Astrocyte (in vitro differentiated cells and primary cell): Measurements from ENCODE around the gene RANBP1. TPM values are rescaled to one million over a fixed set of nuclear protein-coding genes. Genes with fewer than 3 reads are reported as not detected.

Experiments used
- DNase-seq: peaks from one replicate; pipeline ENCODE4 v3.0.0-alpha.2; 2010; ENCODE audit warnings: low read depth
- FAIRE-seq: peaks from 2 replicates; lab custom pipeline; 2011; peaks lifted over from hg19 to GRCh38; lab: Jason Lieb, UNC
- H2AFZ ChIP-seq: 2 replicates; pipeline ENCODE4 v1.6.0; 2012; ENCODE audit warnings: low read depth, low read length, inconsistent platforms
- H3K27ac ChIP-seq: 2 replicates; pipeline ENCODE4 v1.5.1; 2011; ENCODE audit warnings: low read depth, low read length, inconsistent platforms
- H3K27me3 ChIP-seq: 2 replicates; pipeline ENCODE4 v1.6.0; 2011; ENCODE audit warnings: low read length, inconsistent platforms; ENCODE audit not compliant: insufficient read depth
- H3K36me3 ChIP-seq: 2 replicates; pipeline ENCODE4 v1.5.1; 2011; ENCODE audit warnings: low read length, inconsistent platforms; ENCODE audit not compliant: insufficient read depth
- H3K4me1 ChIP-seq: 2 replicates; pipeline ENCODE4 v1.5.1; 2011; ENCODE audit warnings: low read length, inconsistent platforms; ENCODE audit not compliant: insufficient read depth
- H3K4me2 ChIP-seq: 2 replicates; pipeline ENCODE4 v1.6.0; 2012; ENCODE audit warnings: low read length, inconsistent platforms
- H3K4me3 ChIP-seq: 2 replicates; pipeline ENCODE4 v1.5.1; 2011; ENCODE audit warnings: low read depth, mild to moderate bottlenecking, low read length, inconsistent platforms; ENCODE audit not compliant: insufficient read depth
- H3K79me2 ChIP-seq: 2 replicates; pipeline ENCODE4 v1.6.0; 2012; ENCODE audit warnings: mild to moderate bottlenecking, low read length, inconsistent platforms; ENCODE audit not compliant: insufficient read depth
- H3K9ac ChIP-seq: 2 replicates; pipeline ENCODE4 v1.6.0; 2012; ENCODE audit warnings: mild to moderate bottlenecking, low read length, inconsistent platforms
- H3K9me3 ChIP-seq: 2 replicates; pipeline ENCODE4 v1.5.1; 2012; ENCODE audit warnings: low read depth, mild to moderate bottlenecking, low read length, inconsistent platforms; ENCODE audit not compliant: insufficient read depth
- H4K20me1 ChIP-seq: 2 replicates; pipeline ENCODE4 v1.6.0; 2012; ENCODE audit warnings: low read length, inconsistent platforms; ENCODE audit not compliant: insufficient read depth
- H3K27ac Mint-ChIP-seq: one replicate; pipeline ENCODE4 v1.8.0; 2021; ENCODE audit warnings: mild to moderate bottlenecking, mixed read lengths; ENCODE audit not compliant: unreplicated experiment
- H3K27me3 Mint-ChIP-seq: one replicate; pipeline ENCODE4 v1.8.0; 2021; ENCODE audit warnings: low read depth, mixed read lengths; ENCODE audit not compliant: unreplicated experiment
- H3K36me3 Mint-ChIP-seq: one replicate; pipeline ENCODE4 v1.8.0; 2021; ENCODE audit warnings: low read depth, mixed read lengths; ENCODE audit not compliant: unreplicated experiment
- H3K4me1 Mint-ChIP-seq: one replicate; pipeline ENCODE4 v1.8.0; 2021; ENCODE audit warnings: low read depth, mixed read lengths; ENCODE audit not compliant: unreplicated experiment
- H3K4me3 Mint-ChIP-seq: one replicate; pipeline ENCODE4 v1.8.0; 2021; ENCODE audit warnings: mild to moderate bottlenecking, moderate library complexity, mixed read lengths; ENCODE audit not compliant: unreplicated experiment
- H3K9me3 Mint-ChIP-seq: one replicate; pipeline ENCODE4 v1.8.0; 2021; ENCODE audit warnings: mild to moderate bottlenecking, mixed read lengths; ENCODE audit not compliant: unreplicated experiment
- EZH2 ChIP-seq: IDR thresholded peaks from 2 replicates; pipeline ENCODE4 v1.6.1; 2012; ENCODE audit warnings: mild to moderate bottlenecking, low read length, inconsistent platforms; ENCODE audit not compliant: insufficient read depth
- total RNA-seq: library from RNA; stranded (reverse); gene quantifications from 2 replicates; pipeline ENCODE4 v1.2.1, GENCODE V29; 2021
- TF ChIP-seq, protein P1 (sequence below): IDR thresholded peaks from 2 replicates; pipeline ENCODE4 v1.5.1; 2011; ENCODE audit warnings: low read depth, mild to moderate bottlenecking, inconsistent platforms, low read length, moderate library complexity; ENCODE audit not compliant: insufficient read depth

RANBP1 gene
- total RNA-seq, 1 donor from 2014 or later: 164 TPM

DNA sequence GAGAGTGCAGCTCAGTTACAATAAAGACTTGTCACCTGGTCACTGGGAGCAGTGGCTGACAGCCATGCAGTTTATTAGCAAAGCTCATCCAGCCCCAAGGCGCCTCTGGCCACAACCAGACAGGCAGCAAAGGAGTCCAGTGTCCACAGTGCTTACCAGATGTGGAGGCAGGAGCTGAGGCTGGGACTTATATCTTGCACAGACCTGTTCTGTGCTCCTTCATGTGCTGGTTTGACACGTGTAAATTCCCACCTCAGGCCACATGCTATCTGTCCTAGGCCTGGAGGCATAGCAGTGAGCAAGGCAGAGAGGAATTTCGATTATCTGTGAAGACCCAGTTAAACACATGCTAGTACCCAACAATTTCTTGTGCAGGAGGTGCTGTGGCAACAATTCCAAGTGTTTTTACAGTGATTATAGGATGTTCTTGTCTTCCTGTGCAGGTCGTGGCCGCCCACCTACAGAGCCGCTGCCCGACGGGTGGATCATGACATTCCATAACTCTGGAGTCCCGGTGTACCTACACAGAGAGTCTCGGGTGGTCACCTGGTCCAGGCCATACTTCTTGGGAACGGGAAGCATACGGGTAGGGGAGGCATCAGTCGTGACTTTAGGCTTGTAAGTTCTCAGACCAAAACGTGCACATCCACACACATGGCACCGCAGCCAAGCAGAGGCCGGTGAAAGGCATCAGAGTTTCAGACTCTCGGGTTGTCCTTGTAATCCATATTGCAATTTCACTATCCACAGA is 26.5 kb upstream of the RANBP1 start:
- Histone ChIP-seq H3K27me3 (no peaks in the 10 kb centered on the region), H3K4me1 (no peaks in the 10 kb centered on the region), H3K36me3 (peaks cover 68% of the 10 kb centered on the region), H3K4me3 (no peak overlapping the region), H3K9me3 (no peaks in the 10 kb centered on the region), H3K4me2 (no peak overlapping the region), H2AFZ (no peak overlapping the region), H3K27ac (no peak overlapping the region), H4K20me1 (peaks cover 93% of the 10 kb centered on the region), H3K79me2 (peaks cover 94% of the 10 kb centered on the region), H3K9ac (no peak overlapping the region)
- H3K27me3 Mint-ChIP-seq: no peaks in the 10 kb centered on the region
- H3K36me3 Mint-ChIP-seq: peaks cover 44% of the 10 kb centered on the region
- H3K9me3 Mint-ChIP-seq: no peaks in the 10 kb centered on the region
- no peak for TF ChIP-seq EZH2
- TF ChIP-seq, protein P1, sequence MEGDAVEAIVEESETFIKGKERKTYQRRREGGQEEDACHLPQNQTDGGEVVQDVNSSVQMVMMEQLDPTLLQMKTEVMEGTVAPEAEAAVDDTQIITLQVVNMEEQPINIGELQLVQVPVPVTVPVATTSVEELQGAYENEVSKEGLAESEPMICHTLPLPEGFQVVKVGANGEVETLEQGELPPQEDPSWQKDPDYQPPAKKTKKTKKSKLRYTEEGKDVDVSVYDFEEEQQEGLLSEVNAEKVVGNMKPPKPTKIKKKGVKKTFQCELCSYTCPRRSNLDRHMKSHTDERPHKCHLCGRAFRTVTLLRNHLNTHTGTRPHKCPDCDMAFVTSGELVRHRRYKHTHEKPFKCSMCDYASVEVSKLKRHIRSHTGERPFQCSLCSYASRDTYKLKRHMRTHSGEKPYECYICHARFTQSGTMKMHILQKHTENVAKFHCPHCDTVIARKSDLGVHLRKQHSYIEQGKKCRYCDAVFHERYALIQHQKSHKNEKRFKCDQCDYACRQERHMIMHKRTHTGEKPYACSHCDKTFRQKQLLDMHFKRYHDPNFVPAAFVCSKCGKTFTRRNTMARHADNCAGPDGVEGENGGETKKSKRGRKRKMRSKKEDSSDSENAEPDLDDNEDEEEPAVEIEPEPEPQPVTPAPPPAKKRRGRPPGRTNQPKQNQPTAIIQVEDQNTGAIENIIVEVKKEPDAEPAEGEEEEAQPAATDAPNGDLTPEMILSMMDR: no peak
- FAIRE-seq (no peak), DNase-seq (no peak)
- no peak overlapping the region for H3K4me3 Mint-ChIP-seq
- no peak overlapping the region for H3K27ac Mint-ChIP-seq
- H3K4me1 Mint-ChIP-seq: peaks cover 2% of the 10 kb centered on the region

DNA sequence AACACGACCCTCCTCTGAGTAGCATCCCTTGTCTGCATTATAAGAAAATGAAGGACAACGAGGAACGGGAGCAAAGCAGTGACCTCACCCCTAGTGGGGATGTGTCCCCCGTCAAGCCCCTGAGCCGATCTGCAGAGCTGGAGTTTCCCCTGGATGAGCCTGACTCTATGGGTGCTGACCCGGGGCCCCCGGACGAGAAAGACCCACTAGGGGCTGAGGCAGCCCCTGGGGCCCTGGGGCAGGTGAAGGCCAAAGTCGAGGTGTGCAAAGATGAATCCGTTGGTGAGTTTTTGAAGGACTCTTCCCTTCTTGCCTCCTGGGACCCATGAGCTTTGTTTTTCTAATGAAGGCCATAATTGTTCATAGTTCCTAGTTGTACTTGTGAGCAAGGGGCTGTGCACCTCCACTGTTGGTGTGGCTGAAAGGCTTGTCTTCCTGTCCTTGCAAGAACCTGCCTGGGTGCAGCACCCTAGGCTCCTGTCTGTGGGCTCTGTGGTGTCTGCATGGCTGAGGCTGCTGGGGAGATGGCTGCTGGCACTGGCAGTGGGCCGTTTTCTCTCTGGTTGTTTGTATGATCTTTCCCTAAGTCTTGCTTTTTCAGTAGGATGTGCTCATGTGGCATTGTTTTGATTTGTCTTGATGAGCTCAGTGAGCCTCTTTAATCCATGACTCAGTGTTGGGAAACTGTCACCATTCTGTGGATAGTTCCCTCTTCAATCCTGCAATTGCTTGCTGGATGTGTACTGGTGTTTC is 25.8 kb upstream of the RANBP1 start:
- no peak for FAIRE-seq
- Histone ChIP-seq H3K27ac (peak overlapping the region; percentile 22), H3K79me2 (peaks cover 93% of the 10 kb centered on the region), H3K36me3 (peaks cover 76% of the 10 kb centered on the region), H3K4me2 (no peak overlapping the region), H3K4me1 (no peaks in the 10 kb centered on the region), H3K27me3 (no peaks in the 10 kb centered on the region), H3K9me3 (no peaks in the 10 kb centered on the region), H4K20me1 (peaks cover 89% of the 10 kb centered on the region), H3K4me3 (no peak overlapping the region), H2AFZ (no peak overlapping the region), H3K9ac (no peak overlapping the region)
- no peaks in the 10 kb centered on the region for H3K4me1 Mint-ChIP-seq
- peaks cover 49% of the 10 kb centered on the region for H3K36me3 Mint-ChIP-seq
- DNase-seq: no peak
- H3K27me3 Mint-ChIP-seq: no peaks in the 10 kb centered on the region
- H3K9me3 Mint-ChIP-seq: no peaks in the 10 kb centered on the region
- no peak overlapping the region for H3K4me3 Mint-ChIP-seq
- H3K27ac Mint-ChIP-seq: no peak overlapping the region
- TF ChIP-seq EZH2: no peak
- TF ChIP-seq, protein P1: no peak
